Trophoblast cell (in vitro differentiated cells and primary cell): ENCODE measurements around the gene AP1S1.

Experiments
- DNase-seq, 2 donors: peaks; one replicate each; pipeline ENCODE4 v3.0.0-alpha.2; 2016
- H2AFZ ChIP-seq: 2 replicates; pipeline ENCODE4 v1.6.1; 2013; ENCODE audit warnings: low read length, moderate library complexity, mild to moderate bottlenecking; ENCODE audit not compliant: insufficient read depth, poor library complexity
- H2AK5ac ChIP-seq: 2 replicates; pipeline ENCODE4 v1.6.1; 2013; ENCODE audit warnings: mild to moderate bottlenecking, low read length
- H2BK120ac ChIP-seq: 2 replicates; pipeline ENCODE4 v1.6.1; 2013; ENCODE audit warnings: low read length, mild to moderate bottlenecking, moderate library complexity; ENCODE audit not compliant: insufficient read depth, poor library complexity
- H2BK12ac ChIP-seq: 2 replicates; pipeline ENCODE4 v1.6.1; 2013; ENCODE audit warnings: mild to moderate bottlenecking, low read length, moderate library complexity
- H2BK5ac ChIP-seq: 2 replicates; pipeline ENCODE4 v1.6.1; 2013; ENCODE audit warnings: low read length, low read depth, moderate library complexity, mild to moderate bottlenecking; ENCODE audit not compliant: poor library complexity
- H3K14ac ChIP-seq: 2 replicates; pipeline ENCODE4 v1.6.1; 2013; ENCODE audit warnings: mild to moderate bottlenecking, low read length
- H3K18ac ChIP-seq: 2 replicates; pipeline ENCODE4 v1.6.1; 2013; ENCODE audit warnings: mild to moderate bottlenecking, low read length
- H3K23ac ChIP-seq: 2 replicates; pipeline ENCODE4 v1.6.1; 2013; ENCODE audit warnings: low read length
- H3K27ac ChIP-seq: 2 replicates; pipeline ENCODE4 v1.5.1; 2013; ENCODE audit warnings: low read depth, mild to moderate bottlenecking, inconsistent platforms, low read length, moderate library complexity
- H3K27me3 ChIP-seq: 2 replicates; pipeline ENCODE4 v1.6.1; 2013; ENCODE audit warnings: inconsistent platforms, mild to moderate bottlenecking, low read length, moderate library complexity; ENCODE audit not compliant: insufficient read depth
- H3K36me3 ChIP-seq, 2 experiments: 1 replicate in 1 of 2; 2 replicates in 1 of 2; pipeline ENCODE4 v1.6.1; 2013; ENCODE audit warnings: low read length in 2 of 2, mild to moderate bottlenecking in 2 of 2, moderate library complexity in 1 of 2; ENCODE audit not compliant: insufficient read depth in 2 of 2, control insufficient read depth in 1 of 2
- H3K4ac ChIP-seq: 2 replicates; pipeline ENCODE4 v1.6.1; 2013; ENCODE audit warnings: low read depth, mild to moderate bottlenecking, low read length, moderate library complexity
- H3K4me1 ChIP-seq, 2 experiments: 1 replicate in 1 of 2; 2 replicates in 1 of 2; pipeline ENCODE4 v1.6.1; 2013; ENCODE audit warnings: low read length in 2 of 2, mild to moderate bottlenecking in 2 of 2, moderate library complexity in 1 of 2; ENCODE audit not compliant: insufficient read depth in 2 of 2, control insufficient read depth in 1 of 2
- H3K4me2 ChIP-seq: 2 replicates; pipeline ENCODE4 v1.6.1; 2013; ENCODE audit warnings: inconsistent platforms, mild to moderate bottlenecking, low read length, moderate library complexity
- H3K4me3 ChIP-seq: 2 replicates; pipeline ENCODE4 v1.5.1; 2013; ENCODE audit warnings: mild to moderate bottlenecking, low read depth, low read length, inconsistent platforms
- H3K79me1 ChIP-seq: one replicate; pipeline ENCODE4 v1.6.1; 2013; ENCODE audit warnings: low read length
- H3K79me2 ChIP-seq: 2 replicates; pipeline ENCODE4 v1.6.1; 2013; ENCODE audit warnings: low read length, mild to moderate bottlenecking; ENCODE audit not compliant: control insufficient read depth, insufficient read depth, poor library complexity
- H3K9ac ChIP-seq: 2 replicates; pipeline ENCODE4 v1.6.1; 2013; ENCODE audit warnings: mild to moderate bottlenecking, low read length
- H3K9me3 ChIP-seq: 2 replicates; pipeline ENCODE4 v1.6.1; 2013; ENCODE audit warnings: low read depth, mild to moderate bottlenecking, control low read depth, inconsistent platforms, low read length; ENCODE audit not compliant: insufficient read depth
- H4K12ac ChIP-seq: 2 replicates; pipeline ENCODE4 v1.6.1; 2013; ENCODE audit warnings: low read depth, mild to moderate bottlenecking, low read length, moderate library complexity
- H4K8ac ChIP-seq: 2 replicates; pipeline ENCODE4 v1.6.1; 2013; ENCODE audit warnings: low read depth, mild to moderate bottlenecking, low read length, moderate library complexity
- H4K91ac ChIP-seq: one replicate; pipeline ENCODE4 v1.6.1; 2013; ENCODE audit warnings: low read depth, mild to moderate bottlenecking, low read length, moderate library complexity
- WGBS: extraction: QIAGEN DNeasy Blood & Tissue Kit; methylation state at CpG from one replicate; pipeline ENCODE4 v1.1.7; 2013; ENCODE audit warnings: missing lambda C conversion rate; ENCODE audit not compliant: insufficient read length, insufficient coverage; ENCODE audit errors: extremely low coverage; 5-methylcytosine and 5-hydroxymethylcytosine counted together

Gene AP1S1

DNA sequence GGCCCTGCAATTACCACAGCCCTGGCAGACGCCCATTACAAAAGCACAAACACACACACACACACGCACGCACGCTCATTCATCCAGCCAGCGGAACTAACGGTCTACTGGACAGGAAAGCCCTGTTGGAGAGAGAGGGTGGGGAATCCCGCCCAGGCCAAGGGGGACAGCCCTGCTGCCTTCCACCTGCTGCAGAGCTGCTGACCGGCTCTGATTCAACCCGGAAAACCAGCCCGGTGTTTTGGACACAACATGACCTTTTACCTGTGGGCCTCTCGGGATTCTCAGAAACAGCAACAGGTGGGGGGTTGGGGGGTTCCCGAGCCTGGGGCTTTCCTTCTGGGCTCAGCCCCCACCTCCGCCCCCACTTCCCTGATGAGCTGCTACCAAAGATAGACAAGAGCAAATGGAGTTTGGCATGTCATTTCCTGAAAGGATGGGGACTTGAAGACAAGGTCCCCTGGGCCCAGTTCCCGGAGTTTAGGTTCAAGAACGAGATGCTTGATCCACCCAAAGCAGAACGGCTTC is 45.9 kb upstream of the AP1S1 start:
- no peak overlapping the region for H2BK120ac ChIP-seq
- no peak overlapping the region for H3K18ac ChIP-seq
- no peak overlapping the region for H2BK5ac ChIP-seq
- H2AFZ ChIP-seq, result no peak overlapping the region
- no peak overlapping the region for H3K4me2 ChIP-seq
- H4K91ac ChIP-seq, result no peak overlapping the region
- H3K4ac ChIP-seq, result no peak overlapping the region
- H4K8ac ChIP-seq, result no peak overlapping the region
- peak; percentile 71 to 78 for DNase-seq
- H3K79me2 ChIP-seq, result no peaks in the 10 kb centered on the region
- no peak overlapping the region for H3K14ac ChIP-seq
- H3K9ac ChIP-seq, result no peak overlapping the region
- H2AK5ac ChIP-seq, result no peak overlapping the region
- no peak overlapping the region for H4K12ac ChIP-seq
- H2BK12ac ChIP-seq, result no peak overlapping the region
- H3K4me3 ChIP-seq, result no peak overlapping the region
- H3K27ac ChIP-seq, result no peak overlapping the region
- H3K4me1 ChIP-seq, result peaks cover 3 to 9% of the 10 kb centered on the region in 2 experiments
- no peaks in the 10 kb centered on the region for H3K36me3 ChIP-seq
- WGBS, result no CpG with 5 or more reads among the region's 16 CpGs
- no peaks in the 10 kb centered on the region for H3K9me3 ChIP-seq
- no peak overlapping the region for H3K23ac ChIP-seq
- H3K79me1 ChIP-seq, result peaks cover 6% of the 10 kb centered on the region
- H3K27me3 ChIP-seq, result no peaks in the 10 kb centered on the region

DNA sequence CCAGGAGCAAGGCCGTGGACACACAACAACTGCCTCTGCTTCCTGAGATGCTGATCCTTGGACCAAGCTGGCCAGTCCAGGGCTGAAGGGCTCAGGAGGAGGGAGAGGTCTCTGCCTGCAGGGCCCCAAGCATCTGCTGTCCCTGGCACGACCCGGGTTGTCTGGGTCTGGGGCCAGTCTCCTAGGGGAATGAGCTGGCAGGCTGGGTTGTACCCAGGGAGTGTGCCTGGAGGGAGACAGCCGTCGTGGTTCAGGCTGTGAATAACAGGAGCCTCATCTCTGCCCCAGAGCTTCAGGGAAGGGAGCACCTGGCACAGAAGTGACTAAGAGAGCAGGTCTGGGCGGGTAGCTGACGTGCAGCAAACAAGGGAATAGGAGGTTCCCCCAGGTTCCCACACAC is 45.3 kb upstream of the AP1S1 start:
- no peak overlapping the region for H3K4ac ChIP-seq
- no peak overlapping the region for H3K4me2 ChIP-seq
- no peaks in the 10 kb centered on the region for H3K36me3 ChIP-seq
- no peak overlapping the region for H4K12ac ChIP-seq
- H3K18ac ChIP-seq, result no peak overlapping the region
- H2BK120ac ChIP-seq, result no peak overlapping the region
- no peak overlapping the region for H3K4me3 ChIP-seq
- no peak overlapping the region for H3K23ac ChIP-seq
- no peak overlapping the region for H4K91ac ChIP-seq
- H3K4me1 ChIP-seq, result peaks cover 0 to 9% of the 10 kb centered on the region in 2 experiments
- H3K27ac ChIP-seq, result no peak overlapping the region
- no peak overlapping the region for H3K9ac ChIP-seq
- no peaks in the 10 kb centered on the region for H3K9me3 ChIP-seq
- H2AK5ac ChIP-seq, result no peak overlapping the region
- no peaks in the 10 kb centered on the region for H3K27me3 ChIP-seq
- H2AFZ ChIP-seq, result no peak overlapping the region
- H3K79me2 ChIP-seq, result no peaks in the 10 kb centered on the region
- DNase-seq, result peak; percentile 91 to 97
- WGBS, result no CpG with 5 or more reads among the region's 7 CpGs
- no peak overlapping the region for H3K14ac ChIP-seq
- no peak overlapping the region for H2BK5ac ChIP-seq
- no peak overlapping the region for H4K8ac ChIP-seq
- peaks cover 4% of the 10 kb centered on the region for H3K79me1 ChIP-seq
- H2BK12ac ChIP-seq, result no peak overlapping the region

DNA sequence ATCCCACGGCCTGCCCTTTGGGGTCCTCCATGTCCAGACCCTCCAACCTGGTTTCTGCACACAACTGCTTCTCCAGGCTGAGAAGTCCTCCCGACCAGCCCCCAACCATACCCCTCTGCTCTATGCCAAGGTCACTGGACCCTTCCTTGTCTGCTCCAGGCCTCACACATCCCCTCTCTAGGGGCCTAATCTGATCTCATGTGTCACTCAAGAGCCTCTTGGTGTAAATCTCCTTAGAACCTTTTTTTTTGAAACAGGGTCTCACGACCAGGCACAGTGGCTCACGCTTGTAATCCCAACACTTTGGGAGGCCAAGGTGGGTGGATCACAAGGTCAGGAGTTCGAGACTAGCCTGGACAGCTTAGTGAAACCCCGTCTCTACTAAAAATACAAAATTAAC is 44.9 kb upstream of the AP1S1 start:
- Histone ChIP-seq H3K4me1 (peaks cover 0 to 9% of the 10 kb centered on the region in 2 experiments), H2BK5ac (no peak overlapping the region), H3K23ac (no peak overlapping the region), H4K8ac (no peak overlapping the region), H3K36me3 (no peaks in the 10 kb centered on the region), H3K79me1 (peaks cover 4% of the 10 kb centered on the region), H3K27ac (no peak overlapping the region), H3K79me2 (no peaks in the 10 kb centered on the region), H4K12ac (no peak overlapping the region), H2AFZ (no peak overlapping the region), H3K4ac (no peak overlapping the region), H3K4me2 (no peak overlapping the region), H3K14ac (no peak overlapping the region), H2AK5ac (no peak overlapping the region), H3K4me3 (no peak overlapping the region), H2BK12ac (no peak overlapping the region), H4K91ac (no peak overlapping the region), H3K18ac (no peak overlapping the region), H3K9ac (no peak overlapping the region), H2BK120ac (no peak overlapping the region), H3K27me3 (no peaks in the 10 kb centered on the region), H3K9me3 (no peaks in the 10 kb centered on the region)
- no CpG with 5 or more reads among the region's 6 CpGs for WGBS
- no peak for DNase-seq

DNA sequence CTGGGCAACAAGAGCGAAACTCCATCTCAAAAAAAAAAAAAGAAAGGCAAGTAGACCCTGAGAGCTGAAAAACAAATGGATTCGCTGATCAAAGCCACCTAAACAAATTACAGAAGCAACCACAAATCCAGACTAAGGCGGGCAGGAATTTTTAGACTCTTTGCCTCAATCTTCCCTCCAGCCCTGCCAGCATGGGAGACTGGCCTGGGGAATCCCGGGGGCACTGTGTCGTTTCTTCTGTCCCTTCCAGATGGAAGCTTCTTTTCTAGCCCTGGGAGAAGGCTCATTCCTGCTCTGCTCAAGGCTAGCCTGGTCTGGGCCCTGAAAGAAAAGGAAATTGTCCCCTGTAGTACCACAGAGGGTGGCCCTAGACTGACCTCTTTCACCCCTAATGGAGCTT is 43.0 kb upstream of the AP1S1 start:
- H3K23ac ChIP-seq, result no peak overlapping the region
- H3K27ac ChIP-seq, result no peak overlapping the region
- no peak overlapping the region for H4K91ac ChIP-seq
- H4K12ac ChIP-seq, result no peak overlapping the region
- peaks cover 0 to 9% of the 10 kb centered on the region in 2 experiments for H3K4me1 ChIP-seq
- no peaks in the 10 kb centered on the region for H3K79me2 ChIP-seq
- peak; percentile 56 to 66 for DNase-seq
- WGBS, result no CpG with 5 or more reads among the region's 5 CpGs
- no peak overlapping the region for H2BK5ac ChIP-seq
- no peaks in the 10 kb centered on the region for H3K36me3 ChIP-seq
- no peak overlapping the region for H3K4ac ChIP-seq
- no peak overlapping the region for H4K8ac ChIP-seq
- peaks cover 2% of the 10 kb centered on the region for H3K79me1 ChIP-seq
- no peak overlapping the region for H2AFZ ChIP-seq
- H3K9me3 ChIP-seq, result no peaks in the 10 kb centered on the region
- no peak overlapping the region for H2AK5ac ChIP-seq
- H3K9ac ChIP-seq, result no peak overlapping the region
- H3K27me3 ChIP-seq, result no peaks in the 10 kb centered on the region
- H3K4me2 ChIP-seq, result no peak overlapping the region
- no peak overlapping the region for H2BK120ac ChIP-seq
- no peak overlapping the region for H3K14ac ChIP-seq
- H3K18ac ChIP-seq, result no peak overlapping the region
- H2BK12ac ChIP-seq, result no peak overlapping the region
- no peak overlapping the region for H3K4me3 ChIP-seq
